OCI-LY7 (cell line): ENCODE measurements around the gene PCNX1. TPM values are rescaled to one million over a fixed set of nuclear protein-coding genes. Genes with fewer than 3 reads are reported as not detected.

Experiments
- BruUV-seq: library from RNA; stranded (reverse); fragments of 400-500 nt; replicated peaks from 2 replicates; lab custom pipeline; 2021; lab: Mats Ljungman, UMichigan
- CTCF ChIA-PET: fragments of 300-600 bp; sonication (Branson Sonifier 250); formaldehyde crosslinking; loops from one replicate; lab custom pipeline; 2022; ENCODE audit warnings: antibody characterized with exemption; ENCODE audit not compliant: unreplicated experiment; lab: Charles Lee
- POLR2A ChIA-PET: fragments of 300-600 bp; sonication (Branson Sonifier 250); formaldehyde crosslinking; loops from one replicate; lab custom pipeline; 2022; ENCODE audit warnings: antibody characterized with exemption; lab: Charles Lee
- DNase-seq: peaks from one replicate; pipeline ENCODE4 v3.0.0-alpha.2; 2015; ENCODE audit warnings: low spot score
- H2AFZ ChIP-seq: fragments of 200-600 bp; sonication (generic), shearing (Covaris generic); 2 replicates; pipeline ENCODE4 v1.6.1; 2014; ENCODE audit warnings: mild to moderate bottlenecking, antibody characterized with exemption, low read length, moderate library complexity
- H3K27ac ChIP-seq: fragments of 200-600 bp; sonication (generic); 2 replicates; pipeline ENCODE4 v1.5.1; 2014; ENCODE audit warnings: mixed run types, low read depth, mild to moderate bottlenecking, moderate library complexity, low read length, inconsistent platforms; ENCODE audit not compliant: poor library complexity, severe bottlenecking
- H3K36me3 ChIP-seq: fragments of 200-600 bp; sonication (generic); 2 replicates; pipeline ENCODE4 v1.6.1; 2014; ENCODE audit warnings: mild to moderate bottlenecking, antibody characterized with exemption, low read length, moderate library complexity, mixed read lengths; ENCODE audit not compliant: insufficient read depth
- H3K4me1 ChIP-seq: fragments of 200-600 bp; sonication (generic); 2 replicates; pipeline ENCODE4 v1.5.1; 2014; ENCODE audit warnings: mild to moderate bottlenecking, low read length; ENCODE audit not compliant: insufficient read depth, poor library complexity, severe bottlenecking
- H3K4me2 ChIP-seq: fragments of 200-600 bp; sonication (generic); 2 replicates; pipeline ENCODE4 v1.6.1; 2014; ENCODE audit warnings: mild to moderate bottlenecking, low read length
- H3K4me3 ChIP-seq: fragments of 200-600 bp; sonication (generic); 2 replicates; pipeline ENCODE4 v1.5.1; 2014; ENCODE audit warnings: mild to moderate bottlenecking, low read depth, low read length; ENCODE audit not compliant: poor library complexity, severe bottlenecking
- H3K79me2 ChIP-seq: fragments of 200-600 bp; sonication (generic); 2 replicates; pipeline ENCODE4 v1.6.1; 2016; ENCODE audit warnings: low read depth, mild to moderate bottlenecking, low read length, moderate library complexity, mixed read lengths; ENCODE audit not compliant: insufficient read depth
- H3K9me2 ChIP-seq: fragments of 200-600 bp; sonication (generic); 2 replicates; pipeline ENCODE4 v1.6.1; 2016; ENCODE audit warnings: mild to moderate bottlenecking, low read length, mixed read lengths; ENCODE audit not compliant: insufficient read depth
- H3K9me3 ChIP-seq: fragments of 200-600 bp; sonication (generic); 2 replicates; pipeline ENCODE4 v1.6.1; 2014; ENCODE audit warnings: mild to moderate bottlenecking, mixed run types, low read length, mixed read lengths
- H4K20me1 ChIP-seq: fragments of 200-600 bp; sonication (generic); 2 replicates; pipeline ENCODE4 v1.6.1; 2014; ENCODE audit warnings: mild to moderate bottlenecking, antibody characterized with exemption, low read length, moderate library complexity, mixed read lengths; ENCODE audit not compliant: insufficient read depth
- EZH2phosphoT487 ChIP-seq: fragments of 200-600 bp; sonication (generic); IDR thresholded peaks from 2 replicates; pipeline ENCODE4 v1.6.1; 2018; ENCODE audit warnings: low read depth, borderline replicate concordance, mild to moderate bottlenecking, mixed run types, antibody characterized with exemption, low read length, moderate library complexity, mixed read lengths
- intact Hi-C: fragments of 100-400 bp; cut with micrococcal nuclease; formaldehyde crosslinking; loops from one replicate; pipeline ENCODE4 v1.10.0; 2022; ENCODE audit not compliant: unreplicated experiment
- total RNA-seq, 2 experiments: library from RNA; depleted of rRNA in 1 of 2; stranded (reverse); fragments of >200 nt in 1 of 2; shearing (Covaris generic) in 1 of 2; gene quantifications; 2 replicates each; pipeline ENCODE4 v1.2.3, GENCODE V29; 2014 to 2022
- TF ChIP-seq, protein P1 (sequence below): fragments of 200-600 bp; sonication (generic); conservative IDR thresholded peaks from 2 replicates; pipeline ENCODE4 v1.5.1; 2014; ENCODE audit warnings: mild to moderate bottlenecking, antibody characterized with exemption, low read length, moderate library complexity, mixed read lengths

The PCNX1 gene
- total RNA-seq, 2 experiments from 2014 or later, result 27.7 to 33.5 TPM

DNA sequence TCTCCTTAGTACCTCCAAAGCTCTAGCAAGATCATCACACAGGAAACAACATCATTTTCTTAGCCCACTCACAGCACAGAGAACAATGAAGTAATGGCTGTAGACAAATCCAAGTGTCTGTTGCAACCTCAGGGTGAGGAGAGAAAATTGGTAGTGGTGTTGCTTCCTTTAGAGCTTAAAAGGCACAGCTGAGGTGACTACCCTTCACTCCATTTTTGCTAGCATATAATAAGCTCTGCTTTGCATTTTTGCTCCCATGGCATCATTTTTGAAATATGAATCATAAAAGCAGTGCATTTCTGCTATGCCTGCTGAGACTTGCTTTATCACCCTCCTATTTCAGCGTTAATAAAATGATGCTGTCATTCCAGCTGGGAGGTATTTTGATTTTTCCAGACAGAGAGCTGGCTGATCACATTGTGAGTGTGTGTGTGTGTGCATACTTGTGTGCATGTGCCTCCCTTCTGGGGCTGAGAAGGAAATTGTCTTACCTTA is 18.5 kb upstream of the PCNX1 start:
- BruUV-seq, result no TSS peak
- H3K36me3 ChIP-seq, result no peaks in the 10 kb centered on the region
- TF ChIP-seq EZH2phosphoT487, result no peak
- TF ChIP-seq, protein P1, sequence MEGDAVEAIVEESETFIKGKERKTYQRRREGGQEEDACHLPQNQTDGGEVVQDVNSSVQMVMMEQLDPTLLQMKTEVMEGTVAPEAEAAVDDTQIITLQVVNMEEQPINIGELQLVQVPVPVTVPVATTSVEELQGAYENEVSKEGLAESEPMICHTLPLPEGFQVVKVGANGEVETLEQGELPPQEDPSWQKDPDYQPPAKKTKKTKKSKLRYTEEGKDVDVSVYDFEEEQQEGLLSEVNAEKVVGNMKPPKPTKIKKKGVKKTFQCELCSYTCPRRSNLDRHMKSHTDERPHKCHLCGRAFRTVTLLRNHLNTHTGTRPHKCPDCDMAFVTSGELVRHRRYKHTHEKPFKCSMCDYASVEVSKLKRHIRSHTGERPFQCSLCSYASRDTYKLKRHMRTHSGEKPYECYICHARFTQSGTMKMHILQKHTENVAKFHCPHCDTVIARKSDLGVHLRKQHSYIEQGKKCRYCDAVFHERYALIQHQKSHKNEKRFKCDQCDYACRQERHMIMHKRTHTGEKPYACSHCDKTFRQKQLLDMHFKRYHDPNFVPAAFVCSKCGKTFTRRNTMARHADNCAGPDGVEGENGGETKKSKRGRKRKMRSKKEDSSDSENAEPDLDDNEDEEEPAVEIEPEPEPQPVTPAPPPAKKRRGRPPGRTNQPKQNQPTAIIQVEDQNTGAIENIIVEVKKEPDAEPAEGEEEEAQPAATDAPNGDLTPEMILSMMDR, result no peak
- intact Hi-C loops, result no loop called here
- no peak overlapping the region for H3K27ac ChIP-seq
- no peaks in the 10 kb centered on the region for H3K79me2 ChIP-seq
- H3K4me2 ChIP-seq, result no peak overlapping the region
- H4K20me1 ChIP-seq, result no peaks in the 10 kb centered on the region
- no peak overlapping the region for H2AFZ ChIP-seq
- no peaks in the 10 kb centered on the region for H3K9me3 ChIP-seq
- peaks cover 14% of the 10 kb centered on the region for H3K4me1 ChIP-seq
- no peak overlapping the region for H3K4me3 ChIP-seq
- POLR2A ChIA-PET, result no interaction called here
- CTCF ChIA-PET, result no interaction called here
- H3K9me2 ChIP-seq, result no peaks in the 10 kb centered on the region
- no peak for DNase-seq

- ChIA-PET CTCF (no interaction called here), POLR2A (no interaction called here)
- Histone ChIP-seq H3K79me2 (no peaks in the 10 kb centered on the region), H3K4me1 (peaks cover 14% of the 10 kb centered on the region), H3K27ac (no peak overlapping the region), H3K9me3 (no peaks in the 10 kb centered on the region), H4K20me1 (no peaks in the 10 kb centered on the region), H3K9me2 (no peaks in the 10 kb centered on the region), H3K4me3 (no peak overlapping the region), H3K36me3 (no peaks in the 10 kb centered on the region), H2AFZ (no peak overlapping the region), H3K4me2 (no peak overlapping the region)
- intact Hi-C loops, result no loop called here
- no TSS peak for BruUV-seq
- DNase-seq, result no peak
- no peak for TF ChIP-seq EZH2phosphoT487
- TF ChIP-seq, protein P1, result no peak
Measured at GRCh38 chr14:70889555-70889954, 17.7 kb upstream of the PCNX1 start.

DNA sequence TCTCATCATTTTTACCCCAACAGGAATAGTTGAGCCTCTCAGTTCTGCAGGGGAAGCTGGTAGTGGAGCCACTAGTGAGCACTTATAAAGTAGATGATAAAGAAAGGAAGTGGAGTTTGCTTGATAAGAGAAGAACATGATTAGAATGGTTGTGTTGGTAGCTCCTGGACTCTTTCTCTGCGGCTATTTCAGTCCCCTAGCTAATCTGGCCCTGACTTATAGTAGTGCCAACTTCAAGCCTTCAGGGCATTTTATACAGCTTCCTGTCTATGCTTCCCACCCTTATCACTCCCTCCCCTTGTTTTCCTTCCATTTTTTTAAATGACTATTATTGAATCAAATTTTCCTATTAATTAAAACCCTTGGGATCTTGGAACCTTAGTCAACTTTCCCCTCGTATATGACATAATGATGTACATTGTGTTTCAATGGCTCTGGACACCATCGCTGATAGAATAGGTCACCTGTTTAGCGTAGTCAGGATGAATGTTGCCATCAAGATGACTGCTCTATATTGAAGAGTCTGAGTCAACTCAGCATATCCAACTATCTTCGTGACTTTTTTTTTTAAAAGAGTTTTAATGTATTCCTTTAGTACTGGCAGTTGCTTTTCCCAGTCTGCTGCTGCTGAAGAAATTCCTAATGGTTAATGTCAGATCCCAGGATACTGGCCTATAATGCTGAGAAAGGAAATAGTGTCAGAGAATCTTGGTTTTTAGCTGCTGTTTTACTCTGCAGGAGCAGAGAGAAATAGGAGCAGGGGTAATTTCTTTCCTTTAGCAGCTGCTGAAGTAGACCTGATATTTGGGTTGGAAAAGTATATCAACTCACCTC is 16.2 kb upstream of the PCNX1 start:
- H3K9me3 ChIP-seq, result no peaks in the 10 kb centered on the region
- CTCF ChIA-PET, result no interaction called here

More for the DNA sequence above, 16.2 kb upstream of the PCNX1 start:
- Histone ChIP-seq H3K4me3 (no peak overlapping the region), H3K9me2 (no peaks in the 10 kb centered on the region), H2AFZ (no peak overlapping the region), H4K20me1 (no peaks in the 10 kb centered on the region), H3K27ac (no peak overlapping the region), H3K4me2 (no peak overlapping the region), H3K36me3 (no peaks in the 10 kb centered on the region), H3K79me2 (no peaks in the 10 kb centered on the region), H3K4me1 (peaks cover 14% of the 10 kb centered on the region)
- no peak for DNase-seq
- no TSS peak for BruUV-seq
- TF ChIP-seq, protein P1, result no peak
- no peak for TF ChIP-seq EZH2phosphoT487
- POLR2A ChIA-PET, result interaction anchor here (0.6 to 1.0 kb wide), 3 partner anchors 8 to 196 kb away, joined by 3 to 7 read pairs (median 3); no protein-coding TSS in a partner anchor
- intact Hi-C loops, result no loop called here
